Neutrophil (primary cell): ENCODE measurements around the gene EPM2A.

Experiments
- H3K27ac ChIP-seq: fragments of 200-600 bp; sonication (generic); 2 replicates; pipeline ENCODE4 v1.5.1; 2016; ENCODE audit warnings: mild to moderate bottlenecking, moderate library complexity
- H3K27me3 ChIP-seq: fragments of 200-600 bp; sonication (generic); 2 replicates; pipeline ENCODE4 v1.6.0; 2016; ENCODE audit warnings: mild to moderate bottlenecking
- H3K36me3 ChIP-seq: fragments of 200-600 bp; sonication (generic); 2 replicates; pipeline ENCODE4 v1.5.1; 2017
- H3K4me1 ChIP-seq, 2 experiments: fragments of 200-600 bp in 1 of 2; sonication (generic) in 1 of 2; 1 replicate in 1 of 2; 2 replicates in 1 of 2; pipeline versions ENCODE4 v1.5.1 to v1.6.1; 2013 to 2016; ENCODE audit warnings: low read depth in 1 of 2, low read length in 1 of 2, mild to moderate bottlenecking in 1 of 2, moderate library complexity in 1 of 2; ENCODE audit not compliant: control insufficient read depth in 1 of 2, insufficient read depth in 1 of 2
- H3K4me3 ChIP-seq, 2 experiments: fragments of 200-600 bp in 1 of 2; sonication (generic) in 1 of 2; 1 replicate in 1 of 2; 2 replicates in 1 of 2; pipeline ENCODE4 v1.5.1; 2013 to 2016; ENCODE audit warnings: low read depth in 1 of 2, low read length in 1 of 2, mild to moderate bottlenecking in 1 of 2, moderate library complexity in 1 of 2
- H3K9me3 ChIP-seq: fragments of 200-600 bp; sonication (generic); 2 replicates; pipeline ENCODE4 v1.5.1; 2016
- TF ChIP-seq, protein P1 (sequence below): fragments of 200-600 bp; sonication (generic); IDR thresholded peaks from 2 replicates; pipeline ENCODE4 v1.5.1; 2016; ENCODE audit warnings: antibody characterized with exemption

The EPM2A gene

DNA sequence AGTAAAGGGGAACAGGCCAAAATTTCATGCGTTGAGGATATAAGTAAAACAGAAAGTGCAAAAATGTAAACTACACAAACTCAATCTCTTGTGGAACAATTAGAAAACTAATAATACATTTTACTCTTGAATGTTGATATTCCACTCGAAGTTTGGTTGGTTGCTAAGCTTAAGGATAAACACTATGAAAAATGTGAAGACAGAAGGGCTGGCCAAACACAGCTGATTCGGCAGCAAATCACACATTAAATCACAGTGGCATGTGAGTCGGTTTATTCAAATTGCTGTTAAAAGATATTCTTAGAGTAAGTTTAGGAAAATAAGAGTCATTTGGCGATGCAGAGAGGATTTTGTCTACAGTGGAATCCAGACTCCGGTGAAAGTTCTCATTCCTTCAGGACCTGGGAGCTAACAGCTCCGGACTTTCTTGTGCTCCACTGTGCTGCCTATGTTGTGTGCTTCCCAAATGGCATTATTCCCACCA, 1.4 kb upstream of the EPM2A start:
- no peaks in the 10 kb centered on the region for H3K36me3 ChIP-seq
- H3K4me1 ChIP-seq, result peaks cover 27 to 35% of the 10 kb centered on the region in 2 experiments
- H3K4me3 ChIP-seq, result no peak overlapping the region
- no peak overlapping the region for H3K27ac ChIP-seq
- no peaks in the 10 kb centered on the region for H3K9me3 ChIP-seq
- no peaks in the 10 kb centered on the region for H3K27me3 ChIP-seq
- TF ChIP-seq, protein P1, sequence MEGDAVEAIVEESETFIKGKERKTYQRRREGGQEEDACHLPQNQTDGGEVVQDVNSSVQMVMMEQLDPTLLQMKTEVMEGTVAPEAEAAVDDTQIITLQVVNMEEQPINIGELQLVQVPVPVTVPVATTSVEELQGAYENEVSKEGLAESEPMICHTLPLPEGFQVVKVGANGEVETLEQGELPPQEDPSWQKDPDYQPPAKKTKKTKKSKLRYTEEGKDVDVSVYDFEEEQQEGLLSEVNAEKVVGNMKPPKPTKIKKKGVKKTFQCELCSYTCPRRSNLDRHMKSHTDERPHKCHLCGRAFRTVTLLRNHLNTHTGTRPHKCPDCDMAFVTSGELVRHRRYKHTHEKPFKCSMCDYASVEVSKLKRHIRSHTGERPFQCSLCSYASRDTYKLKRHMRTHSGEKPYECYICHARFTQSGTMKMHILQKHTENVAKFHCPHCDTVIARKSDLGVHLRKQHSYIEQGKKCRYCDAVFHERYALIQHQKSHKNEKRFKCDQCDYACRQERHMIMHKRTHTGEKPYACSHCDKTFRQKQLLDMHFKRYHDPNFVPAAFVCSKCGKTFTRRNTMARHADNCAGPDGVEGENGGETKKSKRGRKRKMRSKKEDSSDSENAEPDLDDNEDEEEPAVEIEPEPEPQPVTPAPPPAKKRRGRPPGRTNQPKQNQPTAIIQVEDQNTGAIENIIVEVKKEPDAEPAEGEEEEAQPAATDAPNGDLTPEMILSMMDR, result no peak

GRCh38 chr6:145734486-145735355, 599 bp downstream of the EPM2A start:
- Histone ChIP-seq H3K36me3 (no peaks in the 10 kb centered on the region), H3K4me3 (peak overlapping the region; percentile 64 to 65), H3K27ac (peak overlapping the region; percentile 60), H3K4me1 (peaks cover 27 to 35% of the 10 kb centered on the region in 2 experiments), H3K9me3 (no peaks in the 10 kb centered on the region), H3K27me3 (no peaks in the 10 kb centered on the region)
- TF ChIP-seq, protein P1, result no peak

DNA sequence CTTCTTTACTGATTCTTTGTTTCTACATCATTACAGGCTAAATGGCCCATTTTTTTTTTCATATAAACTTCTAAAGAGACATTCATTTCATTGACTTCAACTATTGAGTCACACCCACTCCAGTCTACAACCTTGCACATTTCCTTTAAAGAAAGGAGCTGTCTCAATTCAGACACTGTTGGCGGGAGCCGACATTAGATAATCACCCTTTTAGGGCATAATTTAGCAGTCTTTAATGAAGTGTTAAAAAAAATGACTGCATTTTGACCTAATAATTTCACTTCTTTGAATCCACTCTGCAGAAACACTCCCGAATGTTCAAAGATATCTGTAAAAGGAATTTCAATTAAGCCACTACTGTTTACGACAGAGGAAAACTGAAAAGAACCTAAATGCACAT, 1.5 kb downstream of the EPM2A start:
- TF ChIP-seq, protein P1, result no peak
- H3K27ac ChIP-seq, result no peak overlapping the region
- peaks cover 27 to 35% of the 10 kb centered on the region in 2 experiments for H3K4me1 ChIP-seq
- H3K36me3 ChIP-seq, result no peaks in the 10 kb centered on the region
- no peak overlapping the region for H3K4me3 ChIP-seq
- no peaks in the 10 kb centered on the region for H3K9me3 ChIP-seq
- no peaks in the 10 kb centered on the region for H3K27me3 ChIP-seq

- H3K36me3 ChIP-seq, result no peaks in the 10 kb centered on the region
- TF ChIP-seq, protein P1, result no peak
- H3K4me3 ChIP-seq, result no peak overlapping the region
- no peaks in the 10 kb centered on the region for H3K27me3 ChIP-seq
- H3K4me1 ChIP-seq, result peaks cover 27 to 35% of the 10 kb centered on the region in 2 experiments
- H3K9me3 ChIP-seq, result no peaks in the 10 kb centered on the region
- no peak overlapping the region for H3K27ac ChIP-seq
Measured at GRCh38 chr6:145733207-145733606, 2.1 kb downstream of the EPM2A start.

- Histone ChIP-seq H3K27me3 (no peaks in the 10 kb centered on the region), H3K36me3 (no peaks in the 10 kb centered on the region), H3K4me1 (peaks cover 22 to 24% of the 10 kb centered on the region in 2 experiments), H3K4me3 (no peak overlapping the region), H3K27ac (no peak overlapping the region), H3K9me3 (no peaks in the 10 kb centered on the region)
- TF ChIP-seq, protein P1, result no peak
Measured at GRCh38 chr6:145731447-145731846, 3.9 kb downstream of the EPM2A start.
